Lower leg skin (tissue), 4 donors: ENCODE results near the gene PRDM15. TPM values are rescaled to one million over a fixed set of nuclear protein-coding genes. Genes with fewer than 3 reads are reported as not detected.
A peak's percentile ranks its signal among the peaks of the same experiment; 100 is the strongest.

Source experiments
- DNase-seq, 2 donors: peaks; one replicate each; pipeline ENCODE4 v3.0.0-alpha.2; 2019; ENCODE audit warnings: low spot score in 2 of 2
- H3K4me3 ChIP-seq: fragments of 200-600 bp; sonication (generic); 2 replicates; pipeline ENCODE4 v1.5.1; 2017; ENCODE audit warnings: mild to moderate bottlenecking, low read depth; ENCODE audit not compliant: poor library complexity, severe bottlenecking
- CTCF ChIP-seq, 3 donors: fragments of 450-650 bp; IDR thresholded peaks; one replicate each; pipeline ENCODE4 v1.5.1; 2016; ENCODE audit warnings: antibody characterized with exemption in 3 of 3, mild to moderate bottlenecking in 3 of 3, moderate library complexity in 2 of 3
- POLR2A ChIP-seq, 2 donors: fragments of 450-650 bp; IDR thresholded peaks; one replicate each; pipeline ENCODE4 v1.6.1; 2016 to 2017; ENCODE audit warnings: antibody characterized with exemption in 2 of 2, mild to moderate bottlenecking in 1 of 2, moderate library complexity in 1 of 2
- WGBS, 2 donors: methylation state at CpG; one replicate each; pipeline ENCODE4 v1.1.5; 2018; 5-methylcytosine and 5-hydroxymethylcytosine counted together
- intact Hi-C: fragments of 100-400 bp; cut with DNase I; formaldehyde crosslinking; loops from one replicate; pipeline ENCODE4 v1.15.0; 2023; ENCODE audit warnings: low total_unique reads
- total RNA-seq, 4 donors: library from RNA; depleted of rRNA; stranded (reverse); fragments of >200 nt; gene quantifications; one replicate each; pipeline ENCODE4 v1.1.0, GENCODE V29; 2016

PRDM15 gene
- total RNA-seq, 4 donors from 2014 or later = 4.7 to 26.9 (median 9.1) TPM

GRCh38 chr21:41761934-41762635 is 117.1 kb downstream of the PRDM15 start:
- H3K4me3 ChIP-seq = no peak overlapping the region
- intact Hi-C loops = no loop called here
- TF ChIP-seq POLR2A (IDR thresholded peaks at IDR 0.05) = no peak
- no peak for TF ChIP-seq CTCF (IDR thresholded peaks at IDR 0.05)
- DNase-seq = no peak
- 32 to 44% methylated on average over 22 of the region's 22 CpGs for WGBS, 2 donors

- H3K4me3 ChIP-seq = no peak overlapping the region
- WGBS, 2 donors = 10 to 16% methylated on average over 22 of the region's 22 CpGs
- intact Hi-C loops = no loop called here
- TF ChIP-seq POLR2A (IDR thresholded peaks at IDR 0.05) = no peak
- TF ChIP-seq CTCF (IDR thresholded peaks at IDR 0.05) = no peak
- peak in 1 of 2 donors; percentile 92 for DNase-seq
Observed at GRCh38 chr21:41761211-41761933, 117.8 kb downstream of the PRDM15 start.

GRCh38 chr21:41760411-41760810 is 118.7 kb downstream of the PRDM15 start:
- intact Hi-C loops = no loop called here
- no peak overlapping the region for H3K4me3 ChIP-seq
- 70 to 77% methylated on average over 9 of the region's 9 CpGs for WGBS, 2 donors
- no peak for DNase-seq
- TF ChIP-seq CTCF (IDR thresholded peaks at IDR 0.05) (no peak), POLR2A (IDR thresholded peaks at IDR 0.05) (no peak)

GRCh38 chr21:41759926-41760325 is 119.2 kb downstream of the PRDM15 start:
- no peak for DNase-seq
- TF ChIP-seq CTCF (IDR thresholded peaks at IDR 0.05) (no peak), POLR2A (IDR thresholded peaks at IDR 0.05) (no peak)
- H3K4me3 ChIP-seq = no peak overlapping the region
- 71 to 77% methylated on average over 5 of the region's 5 CpGs for WGBS, 2 donors
- intact Hi-C loops = no loop called here

- intact Hi-C loops = no loop called here
- DNase-seq = no peak
- WGBS, 2 donors = 66 to 67% methylated on average over 10 to 11 of the region's 11 CpGs
- TF ChIP-seq CTCF (IDR thresholded peaks at IDR 0.05) (no peak), POLR2A (IDR thresholded peaks at IDR 0.05) (no peak)
- no peak overlapping the region for H3K4me3 ChIP-seq
Observed at GRCh38 chr21:41759214-41759840, 119.8 kb downstream of the PRDM15 start.
